ENCODE measurements around the gene GJA9. TPM values are rescaled to one million over a fixed set of nuclear protein-coding genes. Genes with fewer than 3 reads are reported as not detected.

GJA9 gene
- total RNA-seq, 1 experiment from 2014 or later, result not detected

- no peak overlapping the region; the same call in 1 of the 2 replicates for H3K27ac Mint-ChIP-seq
- no peak for DNase-seq (ENCODE audit: low spot score)
- ChIA-PET POLR2A (interaction anchor here (0.6 kb wide), 1 partner anchor 59 kb away, joined by 6 read pairs; no protein-coding TSS in a partner anchor), CTCF (interaction anchor here (1.2 to 1.4 kb wide), 2 partner anchors 35 to 163 kb away, joined by 3 read pairs; no protein-coding TSS in a partner anchor)
- H3K27me3 Mint-ChIP-seq (ENCODE audit: low read depth), result no peaks in the 10 kb centered on the region
- H3K9me3 Mint-ChIP-seq, result no peaks in the 10 kb centered on the region
- no peak overlapping the region for H3K4me3 Mint-ChIP-seq
- peak; percentile 87 for ATAC-seq
- H3K36me3 Mint-ChIP-seq, result no peaks in the 10 kb centered on the region
- peaks cover 5% of the 10 kb centered on the region for H3K4me1 Mint-ChIP-seq
- TF ChIP-seq JUN (CRISPR knock-in tag; IDR thresholded peaks at IDR 0.05) (no peak), ZNF138 (CRISPR knock-in tag; conservative IDR thresholded peaks at IDR 0.05) (no peak), ZNF281 (CRISPR knock-in tag; IDR thresholded peaks at IDR 0.05) (no peak), ZSCAN18 (CRISPR knock-in tag; IDR thresholded peaks at IDR 0.05) (no peak), ZNF396 (CRISPR knock-in tag; IDR thresholded peaks at IDR 0.05; ENCODE audit: borderline replicate concordance) (no peak), ETV6 (CRISPR knock-in tag; IDR thresholded peaks at IDR 0.05) (no peak), ZMAT4 (CRISPR knock-in tag; IDR thresholded peaks at IDR 0.05) (no peak), NR1H2 (CRISPR knock-in tag; IDR thresholded peaks at IDR 0.05) (no peak), MXD4 (CRISPR knock-in tag; IDR thresholded peaks at IDR 0.05; ENCODE audit: borderline replicate concordance) (no peak)
These were observed 48.1 kb upstream of the GJA9 start for GRCh38 chr1:38929476-38929875.

- no peak for DNase-seq (ENCODE audit: low spot score)
- Mint-ChIP-seq H3K9me3 (no peaks in the 10 kb centered on the region), H3K27me3 (ENCODE audit: low read depth) (no peaks in the 10 kb centered on the region), H3K27ac (peak overlapping the region; percentile 93), H3K36me3 (no peaks in the 10 kb centered on the region), H3K4me1 (peaks cover 5% of the 10 kb centered on the region), H3K4me3 (no peak overlapping the region)
- ChIA-PET POLR2A (no interaction called here), CTCF (interaction anchor here (1.2 to 1.4 kb wide), 2 partner anchors 35 to 163 kb away, joined by 3 read pairs; no protein-coding TSS in a partner anchor)
- ATAC-seq, result no peak
- TF ChIP-seq MAX (CRISPR knock-in tag; IDR thresholded peaks at IDR 0.05) (no peak), ZNF671 (CRISPR knock-in tag; IDR thresholded peaks at IDR 0.05) (no peak), ATF6 (CRISPR knock-in tag; IDR thresholded peaks at IDR 0.05) (no peak), IRF1 (CRISPR knock-in tag; IDR thresholded peaks at IDR 0.05) (no peak), SMAD4 (CRISPR knock-in tag; IDR thresholded peaks at IDR 0.05) (no peak), ZBTB43 (CRISPR knock-in tag; IDR thresholded peaks at IDR 0.05) (no peak), ZNF219 (CRISPR knock-in tag; IDR thresholded peaks at IDR 0.05; ENCODE audit: borderline replicate concordance) (no peak), HMGXB4 (CRISPR knock-in tag; IDR thresholded peaks at IDR 0.05) (no peak), ATF2 (CRISPR knock-in tag; IDR thresholded peaks at IDR 0.05; ENCODE audit: borderline replicate concordance, low read depth) (no peak), HMGA2 (CRISPR knock-in tag; IDR thresholded peaks at IDR 0.05) (no peak)
These were observed 47.7 kb upstream of the GJA9 start for GRCh38 chr1:38929054-38929453.
